ENCODE data around the gene VN1R4.
"Not testable (repeated sequence)": the region's sequence is repeated elsewhere in the genome, so short reads cannot be mapped to it uniquely, and the experiment has no call there.

- TF ChIP-seq CEBPB (IDR thresholded peaks at IDR 0.05; ENCODE audit: low read depth, low read length); CTCF (conservative IDR thresholded peaks at IDR 0.05; ENCODE audit: low read depth, low read length); POLR2A (IDR thresholded peaks at IDR 0.05; ENCODE audit: low read depth, low read length); MAFK (IDR thresholded peaks at IDR 0.05; ENCODE audit: low read depth, low read length); RAD21 (IDR thresholded peaks at IDR 0.05; ENCODE audit: low read length); RCOR1 (IDR thresholded peaks at IDR 0.05; ENCODE audit: insufficient replicate concordance, low read length): not testable (repeated sequence)
These were observed 2.3 kb upstream of the VN1R4 start for GRCh38 chr19:53269861-53270260.
